ENCODE data around the gene AOPEP.

DNA sequence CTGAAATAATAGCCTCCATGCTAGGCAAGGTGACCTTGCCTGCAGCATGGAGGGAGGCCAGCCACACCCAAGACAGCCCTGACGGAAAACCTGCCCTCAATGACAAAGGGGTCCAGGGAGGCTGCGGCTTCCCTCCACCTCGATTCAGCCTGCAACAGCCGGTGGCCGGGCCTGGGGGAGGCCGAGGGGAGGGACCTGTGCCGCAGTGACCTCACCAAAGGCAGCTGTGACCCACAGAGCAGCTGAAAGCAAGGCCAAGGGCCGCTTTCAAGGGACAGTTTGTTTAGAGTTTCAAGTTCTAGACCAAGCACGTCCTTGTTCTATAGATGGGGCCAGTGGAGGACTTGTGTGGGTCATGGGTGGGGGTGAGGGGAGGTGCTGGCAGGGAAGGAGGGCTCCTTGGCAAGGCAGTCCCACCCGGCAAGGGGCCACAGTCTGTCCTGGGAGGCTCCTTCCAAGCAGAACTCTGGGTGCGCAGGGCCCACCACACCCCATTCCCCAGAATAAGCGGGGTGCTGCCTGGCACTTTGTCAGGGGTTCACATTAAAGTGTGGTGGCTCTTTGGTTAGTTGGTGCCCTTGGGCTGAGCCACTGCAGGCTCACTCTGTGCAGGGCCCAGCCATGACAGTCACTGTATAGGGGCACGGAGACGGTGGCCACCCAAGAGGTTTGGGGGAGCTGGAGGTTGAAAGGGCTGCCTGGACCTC is 364.5 kb downstream of the AOPEP start:
- TF ChIP-seq, protein P1, sequence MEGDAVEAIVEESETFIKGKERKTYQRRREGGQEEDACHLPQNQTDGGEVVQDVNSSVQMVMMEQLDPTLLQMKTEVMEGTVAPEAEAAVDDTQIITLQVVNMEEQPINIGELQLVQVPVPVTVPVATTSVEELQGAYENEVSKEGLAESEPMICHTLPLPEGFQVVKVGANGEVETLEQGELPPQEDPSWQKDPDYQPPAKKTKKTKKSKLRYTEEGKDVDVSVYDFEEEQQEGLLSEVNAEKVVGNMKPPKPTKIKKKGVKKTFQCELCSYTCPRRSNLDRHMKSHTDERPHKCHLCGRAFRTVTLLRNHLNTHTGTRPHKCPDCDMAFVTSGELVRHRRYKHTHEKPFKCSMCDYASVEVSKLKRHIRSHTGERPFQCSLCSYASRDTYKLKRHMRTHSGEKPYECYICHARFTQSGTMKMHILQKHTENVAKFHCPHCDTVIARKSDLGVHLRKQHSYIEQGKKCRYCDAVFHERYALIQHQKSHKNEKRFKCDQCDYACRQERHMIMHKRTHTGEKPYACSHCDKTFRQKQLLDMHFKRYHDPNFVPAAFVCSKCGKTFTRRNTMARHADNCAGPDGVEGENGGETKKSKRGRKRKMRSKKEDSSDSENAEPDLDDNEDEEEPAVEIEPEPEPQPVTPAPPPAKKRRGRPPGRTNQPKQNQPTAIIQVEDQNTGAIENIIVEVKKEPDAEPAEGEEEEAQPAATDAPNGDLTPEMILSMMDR (IDR thresholded peaks at IDR 0.05), result no peak
- no peak for TF ChIP-seq MXD4 (CRISPR knock-in tag; IDR thresholded peaks at IDR 0.05; ENCODE audit: borderline replicate concordance)
- TF ChIP-seq NR3C1 (CRISPR knock-in tag; conservative IDR thresholded peaks at IDR 0.05; ENCODE audit: low read depth), result no peak
- no peak for TF ChIP-seq FOXJ3 (CRISPR knock-in tag; IDR thresholded peaks at IDR 0.05; ENCODE audit: borderline replicate concordance)
- TF ChIP-seq, protein P2, sequence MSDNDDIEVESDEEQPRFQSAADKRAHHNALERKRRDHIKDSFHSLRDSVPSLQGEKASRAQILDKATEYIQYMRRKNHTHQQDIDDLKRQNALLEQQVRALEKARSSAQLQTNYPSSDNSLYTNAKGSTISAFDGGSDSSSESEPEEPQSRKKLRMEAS (CRISPR knock-in tag; IDR thresholded peaks at IDR 0.05), result no peak

Data from WTC11 (cell line).